AG09319 (cell line): ENCODE measurements around the gene TMEM196.

Source experiments
- DNase-seq: peaks from one replicate; pipeline ENCODE4 v3.0.0-alpha.2; 2010; ENCODE audit warnings: low read depth; ENCODE audit errors: extremely low read depth
- CTCF ChIP-seq: IDR thresholded peaks from 2 replicates; pipeline ENCODE4 v1.5.1; 2011; ENCODE audit warnings: low read depth, mild to moderate bottlenecking, inconsistent platforms, low read length, moderate library complexity

TMEM196 gene

GRCh38 chr7:19772841-19773760 lies at the start of gene TMEM196:
Gene TMEM196 (minus strand): TSS chr7:19773617. CDS start chr7:19772696, 921 bp downstream.
- DNase-seq = no peak
- TF ChIP-seq CTCF = no peak

GRCh38 chr7:19816128-19816527 lies 42.7 kb upstream of the TMEM196 start:
- DNase-seq = no peak
- TF ChIP-seq CTCF = no peak

GRCh38 chr7:19815546-19815945 lies 42.1 kb upstream of the TMEM196 start:
- TF ChIP-seq CTCF = no peak
- no peak for DNase-seq

GRCh38 chr7:19814776-19815175 lies 41.4 kb upstream of the TMEM196 start:
- no peak for TF ChIP-seq CTCF
- no peak for DNase-seq

- no peak for DNase-seq
- no peak for TF ChIP-seq CTCF
Observed at GRCh38 chr7:19811386-19811785, 38.0 kb upstream of the TMEM196 start.

- no peak for DNase-seq
- no peak for TF ChIP-seq CTCF
Observed at GRCh38 chr7:19798986-19799385, 25.6 kb upstream of the TMEM196 start.

- no peak for TF ChIP-seq CTCF
Observed at GRCh38 chr7:19783541-19783940, 10.1 kb upstream of the TMEM196 start.

More at GRCh38 chr7:19783541-19783940, 10.1 kb upstream of the TMEM196 start:
- no peak for DNase-seq
